Fibroblast of villous mesenchyme (primary cell): ENCODE results near the gene LLGL2. TPM values are rescaled to one million over a fixed set of nuclear protein-coding genes. Genes with fewer than 3 reads are reported as not detected.

Source experiments
- DNase-seq: peaks from one replicate; pipeline ENCODE4 v3.0.0-alpha.2; 2010; ENCODE audit warnings: low read depth
- H3K4me3 ChIP-seq: 2 replicates; pipeline ENCODE4 v1.5.1; 2011; ENCODE audit warnings: low read depth, mild to moderate bottlenecking, low read length
- CTCF ChIP-seq: IDR thresholded peaks from 2 replicates; pipeline ENCODE4 v1.5.1; 2012; ENCODE audit warnings: low read depth, mild to moderate bottlenecking, low read length; ENCODE audit not compliant: insufficient read depth
- total RNA-seq: library from RNA; depleted of rRNA; stranded (reverse); fragments of >200 nt; gene quantifications from 2 replicates; pipeline ENCODE4 v1.2.3, GENCODE V29; 2012

Gene LLGL2
- total RNA-seq, 1 donor, result 2.2 TPM

GRCh38 chr17:75610103-75610984 lies 84.8 kb downstream of the LLGL2 start:
- no peak overlapping the region for H3K4me3 ChIP-seq
- no peak for DNase-seq
- TF ChIP-seq CTCF, result no peak

GRCh38 chr17:75611851-75612429 lies 86.4 kb downstream of the LLGL2 start:
- TF ChIP-seq CTCF, result no peak
- H3K4me3 ChIP-seq, result no peak overlapping the region
- DNase-seq, result no peak

GRCh38 chr17:75612906-75613626 lies 87.6 kb downstream of the LLGL2 start:
- DNase-seq, result no peak
- no peak for TF ChIP-seq CTCF
- H3K4me3 ChIP-seq, result no peak overlapping the region

- no peak overlapping the region for H3K4me3 ChIP-seq
- TF ChIP-seq CTCF, result no peak
- DNase-seq, result no peak
Observed at GRCh38 chr17:75614006-75614405, 88.5 kb downstream of the LLGL2 start.

- TF ChIP-seq CTCF, result no peak
- DNase-seq, result no peak
- no peak overlapping the region for H3K4me3 ChIP-seq
Observed at GRCh38 chr17:75614556-75615270, 89.2 kb downstream of the LLGL2 start.

GRCh38 chr17:75615301-75615700 lies 89.8 kb downstream of the LLGL2 start:
- DNase-seq, result no peak
- no peak for TF ChIP-seq CTCF
- H3K4me3 ChIP-seq, result no peak overlapping the region
